Osteoblast (primary cell): ENCODE results near the gene IDH3A. TPM values are rescaled to one million over a fixed set of nuclear protein-coding genes. Genes with fewer than 3 reads are reported as not detected.

Experiments
- DNase-seq: peaks from one replicate; pipeline ENCODE4 v3.0.0; 2011; ENCODE audit warnings: low spot score, mixed read lengths; ENCODE audit not compliant: insufficient read length; ENCODE audit errors: missing footprints
- H2AFZ ChIP-seq: 2 replicates; pipeline ENCODE4 v1.6.0; 2011; ENCODE audit warnings: mild to moderate bottlenecking, low read length
- H3K27ac ChIP-seq: 2 replicates; pipeline ENCODE4 v1.5.1; 2011; ENCODE audit warnings: mild to moderate bottlenecking, low read depth, low read length, moderate library complexity
- H3K27me3 ChIP-seq: 2 replicates; pipeline ENCODE4 v1.6.0; 2012; ENCODE audit warnings: mild to moderate bottlenecking, control low read depth, inconsistent platforms, low read length, moderate library complexity; ENCODE audit not compliant: insufficient read depth
- H3K36me3 ChIP-seq: 2 replicates; pipeline ENCODE4 v1.5.1; 2011; ENCODE audit warnings: mild to moderate bottlenecking, low read length, control low read depth, moderate library complexity; ENCODE audit not compliant: insufficient read depth
- H3K4me1 ChIP-seq: 2 replicates; pipeline ENCODE4 v1.5.1; 2011; ENCODE audit warnings: mild to moderate bottlenecking, low read length, control low read depth, moderate library complexity; ENCODE audit not compliant: insufficient read depth
- H3K4me2 ChIP-seq: 2 replicates; pipeline ENCODE4 v1.6.0; 2011; ENCODE audit warnings: mild to moderate bottlenecking, low read length; ENCODE audit not compliant: insufficient read depth
- H3K4me3 ChIP-seq: fragments of 200-600 bp; sonication (generic); 3 replicates; pipeline ENCODE4 v1.5.1; 2012; ENCODE audit warnings: mild to moderate bottlenecking, low read length, inconsistent platforms; ENCODE audit not compliant: insufficient read depth
- H3K79me2 ChIP-seq: 2 replicates; pipeline ENCODE4 v1.6.0; 2012; ENCODE audit warnings: mild to moderate bottlenecking, low read length, control low read depth, inconsistent platforms; ENCODE audit not compliant: insufficient read depth
- H3K9me3 ChIP-seq: 2 replicates; pipeline ENCODE4 v1.5.1; 2011; ENCODE audit warnings: low read depth, low read length, control low read depth
- H4K20me1 ChIP-seq: 2 replicates; pipeline ENCODE4 v1.6.0; 2012; ENCODE audit warnings: mild to moderate bottlenecking, low read length, control low read depth; ENCODE audit not compliant: insufficient read depth
- CTCF ChIP-seq: IDR thresholded peaks from 2 replicates; pipeline ENCODE4 v1.5.1; 2011; ENCODE audit warnings: mild to moderate bottlenecking, low read depth, low read length, moderate library complexity; ENCODE audit errors: extremely low read depth
- total RNA-seq: library from RNA; depleted of rRNA; stranded (reverse); fragments of >200 nt; gene quantifications from 2 replicates; pipeline ENCODE4 v1.2.3, GENCODE V29; 2012

IDH3A gene
- total RNA-seq, 1 donor, result 30.4 TPM

GRCh38 chr15:78201281-78202190 is 52.4 kb downstream of the IDH3A start:
- Histone ChIP-seq H4K20me1 (no peaks in the 10 kb centered on the region), H3K79me2 (no peaks in the 10 kb centered on the region), H3K4me2 (no peak overlapping the region), H3K27ac (no peak overlapping the region), H3K4me3 (no peak overlapping the region), H3K9me3 (no peaks in the 10 kb centered on the region), H3K4me1 (peaks cover 4% of the 10 kb centered on the region), H2AFZ (no peak overlapping the region), H3K27me3 (peaks cover 15% of the 10 kb centered on the region), H3K36me3 (no peaks in the 10 kb centered on the region)
- TF ChIP-seq CTCF, result no peak
- peak; percentile 60 for DNase-seq

GRCh38 chr15:78203346-78204225 is 54.4 kb downstream of the IDH3A start:
- no peak overlapping the region for H2AFZ ChIP-seq
- DNase-seq, result peak; percentile 66

GRCh38 chr15:78204351-78205309 is 55.5 kb downstream of the IDH3A start:
- no peak for TF ChIP-seq CTCF
- no peaks in the 10 kb centered on the region for H4K20me1 ChIP-seq
- H3K27ac ChIP-seq, result no peak overlapping the region
- no peak overlapping the region for H2AFZ ChIP-seq
- no peaks in the 10 kb centered on the region for H3K9me3 ChIP-seq
- H3K4me1 ChIP-seq, result peaks cover 11% of the 10 kb centered on the region
- no peak overlapping the region for H3K4me2 ChIP-seq
- H3K36me3 ChIP-seq, result no peaks in the 10 kb centered on the region
- H3K79me2 ChIP-seq, result no peaks in the 10 kb centered on the region
- H3K4me3 ChIP-seq, result no peak overlapping the region
- DNase-seq, result no peak
- H3K27me3 ChIP-seq, result peaks cover 14% of the 10 kb centered on the region

More at GRCh38 chr15:78203346-78204225, 54.4 kb downstream of the IDH3A start:
- Histone ChIP-seq H3K79me2 (no peaks in the 10 kb centered on the region), H3K36me3 (no peaks in the 10 kb centered on the region), H3K9me3 (no peaks in the 10 kb centered on the region), H3K27ac (no peak overlapping the region), H3K4me3 (no peak overlapping the region), H3K27me3 (peaks cover 14% of the 10 kb centered on the region), H3K4me2 (no peak overlapping the region), H4K20me1 (no peaks in the 10 kb centered on the region), H3K4me1 (peaks cover 11% of the 10 kb centered on the region)
- TF ChIP-seq CTCF, result no peak
